RPMI7951 (cell line): ENCODE results near the gene PPP1R9A. TPM values are rescaled to one million over a fixed set of nuclear protein-coding genes. Genes with fewer than 3 reads are reported as not detected.
A peak's percentile ranks its signal among the peaks of the same experiment; 100 is the strongest.

Source experiments
- DNase-seq: peaks from one replicate; pipeline ENCODE4 v3.0.0-alpha.2; 2012; ENCODE audit warnings: low read depth
- total RNA-seq: library from RNA; depleted of rRNA; stranded (reverse); fragments of >200 nt; shearing (Covaris generic); gene quantifications from 2 replicates; pipeline ENCODE4 v1.2.3, GENCODE V29; 2014

Gene PPP1R9A
- total RNA-seq, 1 experiment from 2014 or later: 0.12 TPM

GRCh38 chr7:95028683-95029082 lies 121.3 kb downstream of the PPP1R9A start:
- peak; percentile 35 for DNase-seq

GRCh38 chr7:95035295-95035694 lies 127.9 kb downstream of the PPP1R9A start:
- DNase-seq: no peak

GRCh38 chr7:95041031-95041430 lies 133.6 kb downstream of the PPP1R9A start:
- DNase-seq: no peak

DNA sequence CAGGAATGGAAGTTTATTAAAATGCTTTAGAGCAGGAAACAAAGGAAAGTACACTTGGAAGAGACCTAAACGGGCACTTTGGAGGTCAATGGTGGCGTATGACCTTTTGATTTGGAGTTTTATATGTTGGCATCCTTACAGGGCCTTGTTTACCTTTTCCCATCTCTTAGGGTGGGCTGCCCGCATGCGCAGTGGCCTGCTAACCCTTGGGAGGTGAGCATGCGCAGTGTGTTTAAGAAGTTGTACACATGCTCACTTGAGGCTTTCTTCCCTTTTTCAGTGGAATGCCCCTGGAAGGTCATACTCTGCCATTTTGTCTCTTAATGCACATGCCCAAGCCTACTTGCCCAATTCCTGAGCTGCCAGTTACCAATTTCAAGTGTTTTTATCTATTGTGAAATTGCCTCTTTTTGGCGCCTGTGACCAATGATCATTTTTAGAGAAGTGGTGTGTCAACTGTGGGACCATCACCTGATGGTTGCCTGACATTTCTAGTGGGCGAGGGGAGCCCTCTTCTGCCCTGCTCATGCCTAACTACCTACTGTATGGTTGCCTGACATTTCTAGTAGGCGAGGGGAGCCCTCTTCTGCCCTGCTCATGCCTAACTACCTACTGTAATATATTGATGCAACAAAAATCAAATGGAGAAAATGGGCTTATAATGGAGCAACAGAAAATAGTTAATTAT lies 138.0 kb downstream of the PPP1R9A start:
- DNase-seq: peak; percentile 38

- DNase-seq: peak; percentile 4
Measured at GRCh38 chr7:95046494-95047240, 139.3 kb downstream of the PPP1R9A start.

GRCh38 chr7:95047291-95047690 lies 139.9 kb downstream of the PPP1R9A start:
- DNase-seq: no peak

DNA sequence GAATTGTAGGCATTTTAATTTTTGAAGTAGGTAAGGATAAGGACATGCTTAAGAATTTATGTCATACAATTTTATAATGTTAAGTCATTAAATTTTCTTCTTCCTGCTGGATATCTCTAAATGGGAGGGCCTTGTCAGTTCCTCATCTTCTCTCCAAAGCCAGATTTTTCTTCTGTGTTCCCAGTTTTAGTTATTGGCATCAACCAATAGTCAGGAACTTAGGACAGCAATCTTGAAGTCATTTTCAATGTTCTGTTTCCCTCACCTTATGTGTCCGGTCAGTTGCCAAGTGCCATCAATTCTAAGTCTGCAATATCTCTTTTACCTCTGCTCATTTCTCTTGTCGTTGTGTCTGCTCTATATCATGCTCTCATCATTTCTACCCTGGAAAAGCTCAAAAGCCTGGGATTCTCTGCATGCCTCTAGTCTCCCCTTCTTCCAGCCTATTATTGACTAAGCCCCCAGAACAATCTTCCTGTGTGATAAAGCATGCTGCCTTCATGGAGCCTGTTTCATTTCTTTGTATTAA lies 145.2 kb downstream of the PPP1R9A start:
- no peak for DNase-seq

DNA sequence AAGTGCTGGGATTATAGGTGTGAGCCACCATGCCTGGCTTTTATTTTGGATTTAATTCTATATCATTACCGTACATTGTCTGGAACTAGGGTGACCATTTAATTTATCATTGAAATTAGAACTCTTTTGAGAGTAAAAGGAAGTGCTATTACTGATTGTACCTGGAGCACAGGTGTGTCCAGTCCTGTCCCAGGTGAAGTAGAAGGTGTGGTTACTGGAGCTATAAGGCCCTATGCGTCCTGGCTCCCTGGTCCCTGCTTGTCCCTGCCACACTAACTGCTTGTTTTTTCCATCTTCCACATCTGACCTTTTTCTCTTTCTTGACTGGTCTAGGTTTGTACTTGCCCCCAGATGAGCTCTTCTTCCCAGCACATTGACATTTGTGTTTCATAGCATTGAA lies 147.0 kb downstream of the PPP1R9A start:
- DNase-seq: no peak

GRCh38 chr7:95055295-95055694 lies 147.9 kb downstream of the PPP1R9A start:
- DNase-seq: no peak

DNA sequence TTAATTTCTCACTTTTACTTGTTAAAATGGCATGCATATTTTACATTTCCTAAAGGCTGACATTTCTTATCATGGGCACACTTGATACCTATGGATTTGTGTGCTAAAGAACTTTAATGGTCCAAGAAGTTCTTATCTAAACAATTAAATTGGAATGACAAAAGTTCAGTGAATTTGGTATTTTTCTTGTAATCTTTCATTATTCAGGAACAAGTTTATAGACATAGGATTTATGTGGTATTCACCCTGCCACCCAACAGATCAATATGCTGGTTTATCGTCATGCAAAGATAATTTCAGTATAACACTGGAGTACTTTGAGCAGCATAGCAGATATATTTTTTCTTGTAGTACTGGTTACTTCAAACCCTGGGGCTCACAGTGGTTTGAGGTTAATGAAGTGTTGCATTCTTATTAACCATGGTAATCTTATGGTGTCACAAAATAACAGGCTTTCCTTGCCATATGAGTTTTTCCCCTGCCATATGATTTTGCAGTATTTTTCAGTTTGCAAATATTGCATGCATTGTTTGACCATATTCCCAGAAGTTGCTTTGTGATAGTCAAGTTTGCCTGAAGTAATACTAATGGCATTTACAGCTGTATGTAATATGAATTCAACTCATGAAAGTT lies 148.8 kb downstream of the PPP1R9A start:
- no peak for DNase-seq

GRCh38 chr7:95056901-95057300 lies 149.5 kb downstream of the PPP1R9A start:
- DNase-seq: no peak

- no peak for DNase-seq
Measured at GRCh38 chr7:95059842-95060313, 152.5 kb downstream of the PPP1R9A start.

GRCh38 chr7:95062901-95063300 lies 155.5 kb downstream of the PPP1R9A start:
- DNase-seq: no peak

DNA sequence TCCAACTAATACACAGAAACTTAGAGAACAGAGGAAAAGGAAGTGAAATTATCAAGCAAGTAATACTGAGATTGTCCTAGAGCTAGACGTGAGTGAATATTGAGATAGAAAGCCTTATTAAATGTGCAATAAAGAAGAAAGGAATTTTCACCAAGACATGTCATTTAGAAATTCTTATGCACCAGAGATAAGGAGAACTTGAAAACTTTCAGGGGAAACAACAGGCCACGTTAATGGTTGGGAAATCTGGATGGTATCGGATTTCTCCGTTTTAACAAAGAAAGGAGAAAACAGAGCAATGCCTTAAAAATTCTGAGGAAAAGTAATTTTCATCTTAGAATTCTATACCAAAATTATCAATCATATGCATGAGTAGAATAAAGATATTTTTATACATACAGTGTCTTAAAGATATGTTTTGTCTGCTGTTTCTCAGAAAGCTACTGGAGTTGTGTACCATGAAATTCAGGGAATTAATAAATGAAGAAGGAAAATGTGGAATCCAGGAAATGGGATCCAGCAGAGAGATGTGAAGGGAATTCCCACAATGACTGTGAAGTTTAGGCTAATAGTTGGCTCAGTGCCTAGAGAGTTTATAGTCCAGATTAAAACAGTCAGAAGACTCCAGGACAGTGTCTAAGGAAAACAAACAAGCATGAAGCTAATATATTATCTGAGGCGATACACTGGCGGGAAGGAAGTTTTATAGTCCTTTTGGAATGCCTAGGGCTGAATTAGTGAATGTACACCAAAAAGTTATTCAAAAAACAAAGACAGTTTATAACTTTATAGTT lies 159.5 kb downstream of the PPP1R9A start:
- peak; percentile 34 for DNase-seq

- no peak for DNase-seq
Measured at GRCh38 chr7:95088536-95089215, 181.3 kb downstream of the PPP1R9A start.

DNA sequence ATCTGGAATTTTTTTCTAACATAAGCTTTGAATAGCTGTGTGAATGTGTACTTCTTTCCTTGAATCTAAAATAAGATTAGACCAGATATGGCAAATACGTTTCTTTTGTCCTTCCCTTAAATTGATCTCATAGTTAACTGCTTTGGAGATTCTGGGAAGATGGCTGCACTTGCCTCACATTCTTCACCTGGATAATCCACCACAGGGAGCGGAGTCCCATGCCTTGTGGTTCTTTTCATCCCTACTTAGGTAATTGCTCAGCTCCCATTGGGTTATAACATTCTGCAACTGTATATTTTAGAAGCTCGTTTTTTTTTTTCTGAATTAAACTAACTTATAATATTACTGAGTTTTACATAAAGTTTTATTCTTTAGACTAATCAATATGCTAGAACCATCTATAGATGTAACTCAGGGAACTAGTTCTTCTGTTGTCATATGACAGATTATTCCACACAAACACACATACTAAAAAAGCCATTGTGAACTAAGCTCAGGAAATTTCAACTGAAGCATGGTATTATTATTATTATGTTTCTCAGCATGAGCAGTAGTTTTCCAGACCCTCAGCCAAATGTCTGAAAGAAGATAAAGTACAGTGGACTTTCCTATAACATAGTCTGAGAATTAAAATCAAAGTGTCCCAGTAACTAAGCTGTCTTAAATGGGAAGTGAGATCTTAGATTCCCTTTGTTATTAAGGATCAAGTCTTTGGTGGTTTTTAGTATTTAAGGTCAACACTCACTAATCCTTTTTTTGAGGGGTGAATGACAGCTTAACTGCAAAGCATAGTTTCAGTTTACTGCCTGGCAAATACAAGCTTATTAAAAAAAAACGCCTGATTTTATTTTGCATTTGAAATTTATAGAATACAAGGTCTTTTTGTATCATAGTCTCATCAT lies 182.3 kb downstream of the PPP1R9A start:
- DNase-seq: no peak

GRCh38 chr7:95092324-95092723 lies 184.9 kb downstream of the PPP1R9A start:
- DNase-seq: no peak

GRCh38 chr7:95095259-95095965 lies 188.0 kb downstream of the PPP1R9A start:
- no peak for DNase-seq

GRCh38 chr7:95095966-95096540 lies 188.7 kb downstream of the PPP1R9A start:
- DNase-seq: no peak
